ENCODE data around the gene PRKCI.
"Not testable (repeated sequence)": the region's sequence is repeated elsewhere in the genome, so short reads cannot be mapped to it uniquely, and the experiment has no call there.

PRKCI gene

DNA sequence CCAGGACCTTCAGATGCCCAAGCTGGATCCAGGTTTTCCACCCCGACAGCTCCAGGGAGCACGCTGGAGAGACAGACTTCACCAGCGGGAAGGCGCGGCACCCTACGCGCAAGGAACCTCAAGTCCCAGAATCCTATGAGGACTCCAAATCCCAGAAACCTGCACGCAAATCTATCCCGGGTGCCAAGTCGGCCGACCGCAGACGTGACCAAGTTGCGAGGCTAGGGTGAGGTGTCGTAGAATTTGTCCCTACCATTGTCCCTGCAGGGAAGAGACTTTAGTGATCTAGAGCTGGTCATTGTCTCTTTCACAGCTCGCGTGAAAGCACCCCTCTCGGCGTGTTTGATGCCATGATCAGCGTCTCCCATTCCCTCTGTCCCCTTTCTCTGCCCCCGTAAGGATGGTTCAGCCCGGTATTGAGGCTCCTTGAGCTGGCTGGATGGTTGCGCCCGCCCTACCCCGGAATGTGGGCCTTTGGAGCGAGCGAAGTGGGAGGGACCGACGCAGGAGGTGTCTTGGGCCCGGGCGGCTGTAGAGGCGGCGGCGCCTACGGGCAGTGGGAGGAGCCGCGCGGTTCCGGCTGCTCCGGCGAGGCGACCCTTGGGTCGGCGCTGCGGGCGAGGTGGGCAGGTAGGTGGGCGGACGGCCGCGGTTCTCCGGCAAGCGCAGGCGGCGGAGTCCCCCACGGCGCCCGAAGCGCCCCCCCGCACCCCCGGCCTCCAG is at the start of gene PRKCI:
Gene PRKCI (plus strand): TSS at position 501 of the 723 bp plus-strand sequence. CDS start 246 bp downstream, outside the sequence.
- DNase-seq = peak; percentile 99

DNA sequence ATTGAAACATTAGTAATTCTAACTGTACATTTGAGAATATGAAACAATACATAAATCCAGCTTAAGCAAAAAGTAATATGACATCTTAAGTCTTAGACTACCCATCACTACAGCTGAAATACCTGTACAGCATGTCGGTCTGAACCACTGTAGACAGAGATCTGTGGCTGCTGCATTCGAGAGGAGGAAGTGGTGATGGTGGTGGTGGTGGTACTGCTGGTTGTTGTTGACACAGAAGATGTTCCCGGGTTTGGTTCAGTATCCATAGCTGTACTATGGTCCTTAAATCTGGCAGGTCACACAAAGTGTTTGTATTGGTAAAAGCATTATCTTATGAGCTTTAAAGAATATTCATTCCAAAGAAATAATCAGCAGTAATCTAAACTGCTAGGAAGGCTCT is 43.6 kb upstream of the PRKCI start:
- DNase-seq = no peak

DNA sequence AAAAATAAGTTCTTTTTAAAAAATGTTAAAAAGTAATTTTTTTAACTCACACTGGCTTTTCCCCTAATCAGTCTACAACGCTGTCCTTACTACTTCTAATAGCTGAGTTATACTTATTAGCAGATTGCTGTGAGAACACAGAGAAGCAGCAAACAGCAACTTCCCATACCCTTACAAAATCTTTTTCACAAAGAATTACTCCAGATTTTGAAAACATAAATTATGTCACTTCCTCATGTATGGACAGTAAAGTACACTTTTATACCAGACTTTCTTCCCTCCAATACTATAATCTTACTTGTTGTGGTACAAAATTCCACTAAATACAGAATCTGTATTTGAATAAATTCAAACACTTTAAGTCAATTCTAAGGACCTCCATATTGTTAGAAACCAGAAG is 42.8 kb upstream of the PRKCI start:
- no peak for DNase-seq

DNA sequence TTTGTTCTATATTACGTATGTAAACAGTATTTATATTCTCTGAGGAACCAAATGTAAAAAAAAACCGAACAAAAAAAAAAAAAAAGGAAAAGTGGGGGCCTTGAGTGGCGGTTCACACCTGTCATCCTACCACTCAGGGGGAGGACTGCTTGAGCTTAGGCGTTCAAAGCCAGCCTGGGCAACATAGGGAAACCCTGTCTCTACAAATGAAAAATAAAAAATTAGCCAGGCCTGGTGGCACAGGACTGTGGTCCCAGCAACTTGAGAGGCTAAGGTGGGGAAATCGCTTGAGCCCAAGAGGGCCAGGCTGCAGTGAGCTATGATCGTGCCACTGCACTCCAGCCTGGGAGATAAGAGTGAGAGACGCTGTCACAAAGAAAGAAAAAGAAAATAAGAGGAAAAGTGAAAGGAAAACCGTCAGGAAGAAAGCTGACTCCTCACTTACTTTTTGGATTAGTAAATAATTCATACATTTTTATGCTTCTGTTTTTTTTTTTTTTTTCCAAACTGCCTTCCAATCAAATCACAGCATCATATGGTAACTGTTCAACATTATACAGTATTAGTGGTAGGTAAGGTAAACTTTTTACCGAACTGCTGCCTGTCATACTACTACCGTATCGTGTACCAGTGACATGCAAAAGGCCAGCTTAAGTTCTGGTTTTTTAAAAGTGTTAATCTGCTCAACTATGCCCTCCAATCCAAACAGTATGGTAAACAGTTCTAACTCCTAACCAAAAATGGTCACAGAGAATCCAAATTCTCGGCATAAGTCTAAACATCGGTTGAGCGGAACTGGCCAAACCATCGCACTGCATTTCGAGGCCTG is 41.9 kb upstream of the PRKCI start:
- DNase-seq = no peak

DNA sequence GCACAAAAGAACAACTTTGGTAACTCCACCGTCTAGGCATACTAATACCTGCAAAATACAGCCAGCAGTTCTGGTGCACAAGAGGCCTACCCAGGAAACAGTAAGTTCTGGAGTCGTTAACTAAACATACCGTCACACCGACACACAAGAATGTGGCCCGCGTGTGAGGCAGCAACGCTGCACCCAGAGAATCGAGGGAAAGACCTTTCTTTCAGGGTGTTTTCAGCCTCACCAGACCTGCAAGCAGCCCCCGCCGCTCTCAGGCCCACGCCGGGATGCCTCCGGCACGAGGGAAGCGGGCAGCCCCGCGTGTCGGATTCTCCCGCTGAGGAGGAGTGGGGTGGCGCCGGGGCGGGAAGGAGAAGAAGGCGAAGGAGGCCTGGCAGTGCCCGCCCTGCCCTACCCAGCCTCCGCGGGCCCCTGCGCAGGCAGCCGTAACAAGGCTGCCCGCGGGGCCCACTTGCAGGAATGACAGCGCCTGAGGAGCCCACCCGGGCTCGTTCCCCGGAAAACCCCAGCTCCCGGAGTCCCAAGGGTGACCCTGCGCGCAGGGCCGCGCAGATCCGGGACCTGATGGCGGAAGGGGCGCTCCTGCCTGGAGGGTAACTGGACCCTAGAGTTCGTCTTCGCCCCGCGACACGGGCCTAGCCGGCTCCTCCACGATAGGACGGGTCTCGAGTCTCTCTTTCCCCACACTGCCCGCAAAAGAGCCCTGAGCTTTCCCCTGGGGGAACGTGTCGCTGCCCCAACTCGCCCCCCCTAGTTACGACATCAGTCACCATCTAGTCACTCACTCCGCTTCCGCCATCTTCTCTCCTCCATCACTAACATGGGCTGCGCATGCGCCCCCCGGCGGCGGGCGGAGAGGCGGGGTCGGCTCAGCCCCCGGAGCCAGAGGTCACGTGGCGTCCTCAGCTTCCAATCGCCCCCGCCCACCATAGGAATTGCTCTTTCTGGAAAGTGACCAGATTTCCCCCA is 41.0 kb upstream of the PRKCI start, which contains the start of gene PHC3:
Gene PHC3 (minus strand): TSS at position 826 of the 978 bp plus-strand sequence. CDS start 18 bp downstream, at position 808.
- peak; percentile 92 for DNase-seq

DNA sequence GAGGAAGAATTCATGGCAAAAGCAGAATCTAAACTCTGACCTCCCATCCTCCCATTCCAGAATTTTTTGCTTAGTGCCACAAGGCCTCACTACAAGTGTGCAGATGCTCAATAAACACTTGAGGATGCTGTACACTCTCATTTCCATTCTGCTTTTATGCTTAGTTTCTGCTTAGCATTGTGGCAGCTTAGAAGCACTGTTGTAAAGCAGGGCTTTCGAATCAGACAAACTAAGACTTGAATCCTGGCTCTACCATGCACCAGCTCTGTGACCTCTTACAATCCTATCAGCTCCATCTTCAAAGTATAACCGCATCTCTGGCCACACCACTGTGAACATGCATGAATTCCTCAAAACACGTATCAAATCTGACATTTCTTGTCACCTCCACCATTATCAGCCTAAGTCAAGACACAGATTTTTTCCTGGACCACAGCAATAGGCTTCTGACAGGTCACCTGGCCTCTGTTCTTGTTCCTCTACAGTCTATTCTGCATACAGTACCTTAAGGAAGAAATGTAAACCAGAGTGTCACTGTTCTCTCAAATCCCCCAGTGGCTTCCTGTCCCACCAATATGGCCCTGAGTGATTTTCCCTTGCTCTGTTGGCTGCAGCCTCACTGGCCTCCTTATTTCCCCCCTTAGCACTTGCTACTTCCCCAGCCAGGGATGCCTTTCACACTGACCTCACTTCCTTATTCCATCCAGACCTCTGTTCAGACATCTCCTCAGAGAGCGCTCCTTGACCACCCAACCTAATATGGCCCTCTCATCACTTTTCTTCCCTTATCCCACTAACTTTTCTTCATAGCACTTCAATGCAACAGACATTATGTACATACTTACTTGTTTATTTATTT is 32.6 kb upstream of the PRKCI start:
- no peak for DNase-seq

DNA sequence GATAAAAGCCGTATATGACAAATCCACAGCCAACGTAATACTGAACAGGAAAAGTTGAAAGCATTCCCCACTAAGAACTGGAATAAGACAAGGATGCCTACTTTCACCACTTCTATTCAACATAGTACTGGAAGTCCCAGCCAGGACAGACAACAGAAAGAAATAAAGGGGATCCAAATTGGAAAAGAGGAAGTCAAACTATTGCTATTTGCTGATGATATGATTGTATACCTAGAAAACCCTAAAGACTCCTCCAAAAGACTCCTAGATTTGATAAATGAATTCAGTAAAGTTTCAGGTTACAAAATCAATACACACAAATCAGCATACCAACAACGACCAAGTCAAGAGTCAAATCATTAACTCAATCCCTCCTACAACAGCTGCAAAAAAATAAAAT is 26.5 kb upstream of the PRKCI start:
- not testable (repeated sequence) for DNase-seq

DNA sequence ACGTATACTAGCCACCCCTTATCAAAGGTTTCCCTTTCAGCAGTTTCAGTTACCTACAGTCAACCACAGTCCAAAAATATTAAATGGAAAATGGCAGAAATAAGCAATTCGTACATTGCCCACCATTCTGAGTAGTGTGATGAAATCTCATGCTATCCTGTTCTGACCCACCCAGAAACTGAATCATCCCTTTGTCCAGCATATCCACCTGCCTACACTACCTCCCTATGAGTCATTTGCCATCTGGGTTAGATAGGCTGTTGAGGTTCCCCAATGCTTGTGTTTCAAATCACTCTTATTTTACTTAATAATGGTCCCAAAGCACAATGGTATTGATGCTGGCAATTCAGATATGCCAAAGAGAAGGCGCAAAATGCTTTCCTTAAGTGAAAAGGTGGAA is 25.4 kb upstream of the PRKCI start:
- no peak for DNase-seq

DNA sequence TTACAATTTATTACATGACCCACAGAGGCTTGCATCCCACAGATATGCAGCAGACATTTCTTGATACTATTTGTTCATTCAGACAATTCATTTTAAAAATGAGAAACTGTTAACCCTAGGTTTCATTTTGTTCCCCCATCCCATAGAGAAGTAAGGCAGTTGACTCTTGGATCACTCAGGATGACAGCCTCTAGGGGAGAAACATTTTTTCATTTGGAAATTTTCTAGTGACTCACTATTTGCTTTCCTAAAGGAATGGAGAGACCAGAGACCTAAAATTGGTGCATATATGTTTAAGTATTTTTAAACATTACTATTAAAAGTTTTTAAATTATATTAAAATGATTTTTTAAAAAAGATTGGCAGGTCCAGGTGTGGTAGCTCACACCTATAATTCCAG is 21.2 kb upstream of the PRKCI start:
- no peak for DNase-seq

DNA sequence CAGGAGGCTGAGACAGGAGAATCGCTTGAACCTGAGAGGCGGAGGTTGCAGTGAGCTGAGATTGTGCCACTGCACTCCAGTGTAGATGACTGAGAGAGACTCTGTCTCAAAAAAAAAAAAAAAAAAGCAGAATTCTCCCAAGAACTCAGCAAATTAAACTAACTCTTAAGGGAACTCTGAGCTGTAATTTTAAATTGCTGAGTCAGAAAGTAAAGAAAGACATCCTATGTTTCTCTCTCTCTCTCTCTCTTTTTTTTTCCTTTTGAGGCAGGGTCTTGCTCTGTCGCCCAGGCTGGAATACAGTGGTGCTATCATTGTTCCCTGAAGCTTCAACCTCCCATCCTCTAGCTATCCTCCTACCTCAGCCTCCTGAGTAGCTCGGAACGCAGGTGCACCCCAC is 20.7 kb upstream of the PRKCI start:
- no peak for DNase-seq

DNA sequence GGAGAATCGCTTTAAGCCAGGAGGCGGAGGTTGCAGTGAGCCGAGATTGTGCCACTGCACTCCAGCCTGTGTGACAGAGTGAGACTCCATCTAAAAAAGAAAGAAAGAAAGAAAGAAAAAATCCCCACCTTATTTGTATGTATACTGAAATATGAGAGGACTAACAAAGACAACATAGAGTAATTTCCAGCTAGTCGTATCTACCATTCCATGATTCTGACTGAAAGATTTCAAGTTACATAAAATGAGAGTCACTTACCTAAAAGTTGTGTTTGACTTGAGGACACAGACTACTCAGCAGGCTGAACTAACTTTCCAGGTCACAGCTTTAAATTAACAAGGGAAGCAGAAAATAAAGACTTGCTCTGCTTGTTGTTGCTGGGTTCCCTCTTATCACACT is 18.8 kb upstream of the PRKCI start:
- DNase-seq = no peak

DNA sequence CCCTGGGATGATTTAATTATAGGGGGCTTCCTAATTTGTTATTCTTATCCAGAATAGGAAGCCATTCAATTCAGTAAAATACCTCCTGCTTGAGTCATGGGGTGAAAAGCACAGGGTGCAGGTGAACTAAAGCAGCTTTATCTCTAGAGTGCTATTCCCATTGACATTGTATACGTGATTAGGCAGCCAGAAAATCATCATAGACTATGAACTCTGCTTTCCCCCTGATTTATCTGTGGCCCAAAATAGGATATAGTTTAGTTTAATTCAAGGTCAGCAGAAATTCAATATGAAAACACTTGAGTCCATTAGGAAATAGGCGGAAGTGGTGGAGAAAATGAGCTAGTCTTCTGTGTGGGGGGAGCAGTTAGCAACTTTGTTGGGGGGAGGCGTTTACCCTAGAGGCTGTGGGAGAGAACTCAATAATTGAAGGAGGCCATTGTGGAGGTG is 18.2 kb upstream of the PRKCI start:
- DNase-seq = no peak

DNA sequence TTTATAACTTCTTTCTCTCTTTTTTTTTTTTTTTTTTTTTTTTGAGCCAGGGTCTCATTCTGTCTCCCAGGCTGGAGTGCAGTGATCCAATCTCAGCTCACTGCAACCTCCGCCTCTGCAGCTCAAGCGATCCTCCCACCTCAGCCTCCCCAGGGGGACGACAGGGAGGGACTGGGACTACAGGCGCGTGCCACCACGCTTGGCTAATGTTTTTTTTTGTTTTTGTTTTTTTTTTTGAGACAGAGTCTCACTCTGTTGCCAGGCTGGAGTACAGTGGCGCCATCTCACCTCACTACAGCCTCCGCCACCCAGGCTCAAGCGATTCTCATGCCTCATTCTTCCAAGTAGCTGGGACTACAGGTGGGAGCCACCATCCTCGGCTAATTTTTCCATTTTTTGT is 17.7 kb upstream of the PRKCI start:
- no peak for DNase-seq

DNA sequence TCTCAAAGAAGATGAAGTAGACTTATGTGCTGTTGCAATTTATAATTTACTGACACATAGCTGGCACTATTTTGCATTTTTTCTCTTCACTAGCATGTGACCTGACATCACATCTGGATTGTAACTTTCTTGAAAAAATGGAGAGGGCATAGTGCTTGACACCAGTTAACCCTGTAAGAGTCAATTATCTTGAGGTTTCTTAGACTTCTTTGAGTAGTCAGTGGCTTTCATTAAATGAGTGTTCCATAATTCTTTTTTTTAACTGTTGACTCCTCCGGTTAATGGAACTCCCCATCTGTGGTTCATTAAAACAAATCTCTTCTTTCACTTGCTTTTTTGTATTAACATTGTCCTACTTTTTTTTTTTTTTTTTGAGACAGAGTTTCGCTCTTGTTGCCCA is 16.9 kb upstream of the PRKCI start:
- DNase-seq = no peak

DNA sequence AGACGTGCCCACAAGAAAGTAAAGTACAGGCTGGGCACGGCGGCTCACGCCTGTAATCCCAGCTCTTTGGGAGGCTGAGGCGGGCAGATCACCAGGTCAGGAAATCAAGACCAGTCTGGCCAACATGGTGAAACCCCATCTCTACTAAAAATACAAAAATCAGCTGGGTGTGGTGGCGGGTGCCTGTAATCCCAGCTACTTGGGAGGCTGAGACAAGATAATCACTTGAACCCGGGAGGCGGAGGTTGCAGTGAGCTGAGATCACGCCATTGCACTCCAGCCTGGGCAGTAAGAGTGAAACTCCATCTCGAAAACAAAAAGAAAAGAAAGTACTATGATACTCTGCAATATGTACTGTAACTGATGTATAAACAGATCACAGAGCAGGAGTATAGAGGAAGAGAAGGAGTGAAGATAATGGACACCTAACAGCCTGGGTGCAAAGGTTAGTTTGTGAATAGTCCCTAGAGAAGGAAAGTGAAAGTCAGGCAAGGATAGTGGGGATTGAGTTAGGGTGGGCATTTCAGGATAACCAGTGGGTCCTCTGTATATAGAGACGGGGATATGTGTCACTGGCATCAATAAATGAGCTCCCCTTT is 16.0 kb upstream of the PRKCI start:
- not testable (repeated sequence) for DNase-seq

DNA sequence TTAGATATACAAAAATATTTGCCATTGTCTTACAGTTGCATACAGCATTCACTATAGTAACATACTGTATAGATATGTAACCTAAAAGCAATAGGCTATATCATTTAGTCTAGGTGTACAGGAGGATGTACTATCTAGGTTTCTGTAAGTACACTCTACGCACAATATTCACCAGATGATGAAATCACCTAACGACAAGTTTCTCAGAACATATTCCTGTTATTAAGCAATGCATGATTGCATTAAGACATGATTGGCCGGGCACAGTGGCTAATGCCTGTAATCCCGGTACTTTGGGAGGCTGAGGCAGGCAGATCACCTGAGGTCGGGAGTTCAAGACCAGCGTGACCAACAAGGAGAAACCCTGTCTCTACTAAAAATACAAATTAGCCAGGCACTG is 14.5 kb upstream of the PRKCI start:
- no peak for DNase-seq

DNA sequence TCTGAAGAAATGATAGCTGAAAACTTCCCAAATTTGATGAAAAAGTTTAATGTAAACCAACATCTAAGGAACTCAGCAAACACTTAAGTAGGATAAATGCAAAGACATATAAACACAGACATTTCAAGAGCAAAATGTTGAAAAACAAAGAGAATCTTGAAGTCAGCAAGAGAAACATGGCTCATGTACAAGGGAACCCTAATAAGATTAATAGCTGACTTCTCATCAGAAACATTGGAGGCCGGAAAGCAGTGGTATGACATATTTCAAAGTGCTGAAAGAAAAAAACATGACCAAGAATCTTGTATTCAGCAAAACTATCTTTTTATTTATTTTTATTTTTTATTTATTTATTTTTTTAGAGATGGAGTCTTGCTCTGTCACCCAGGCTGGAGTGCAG is 10.6 kb upstream of the PRKCI start:
- no peak for DNase-seq

DNA sequence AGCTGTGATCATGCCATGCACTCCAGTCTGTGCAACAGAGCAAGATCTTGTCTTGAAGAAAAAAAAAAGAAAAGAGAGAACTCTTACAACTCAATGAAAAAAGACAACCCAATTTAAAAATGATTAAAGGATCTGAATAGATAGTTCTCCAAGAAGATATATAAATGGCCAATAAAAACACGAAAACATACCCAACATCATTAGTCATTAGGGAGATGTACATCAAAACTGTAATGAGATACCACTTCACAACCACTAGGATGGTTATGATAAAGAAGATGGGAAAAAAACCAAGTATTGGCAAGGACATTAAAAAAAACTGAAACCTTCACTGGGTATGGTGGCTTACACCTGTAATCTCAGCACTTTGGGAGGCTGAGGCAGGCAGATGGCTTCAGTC is 2.4 kb upstream of the PRKCI start:
- no peak for DNase-seq

DNA sequence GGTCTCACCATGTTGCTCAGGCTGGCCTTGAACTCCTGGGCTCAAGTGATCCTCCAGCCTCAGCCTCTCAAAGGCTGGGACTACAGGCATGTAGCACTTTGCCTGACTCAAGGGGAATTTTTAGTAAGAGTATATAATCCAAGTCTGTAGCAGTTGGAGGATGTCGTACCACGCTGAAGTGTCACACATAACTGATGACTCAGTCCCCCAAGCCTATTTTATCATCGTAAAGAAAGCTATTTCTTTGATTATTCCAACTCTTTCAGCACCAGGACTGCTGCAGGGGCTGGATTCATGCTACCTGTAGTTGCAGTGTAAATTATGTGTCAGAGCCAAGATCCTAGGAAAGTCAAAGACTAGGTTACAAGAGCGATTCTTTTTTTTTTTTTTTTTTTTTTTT is 1.4 kb upstream of the PRKCI start:
- DNase-seq = peak; percentile 58

DNA sequence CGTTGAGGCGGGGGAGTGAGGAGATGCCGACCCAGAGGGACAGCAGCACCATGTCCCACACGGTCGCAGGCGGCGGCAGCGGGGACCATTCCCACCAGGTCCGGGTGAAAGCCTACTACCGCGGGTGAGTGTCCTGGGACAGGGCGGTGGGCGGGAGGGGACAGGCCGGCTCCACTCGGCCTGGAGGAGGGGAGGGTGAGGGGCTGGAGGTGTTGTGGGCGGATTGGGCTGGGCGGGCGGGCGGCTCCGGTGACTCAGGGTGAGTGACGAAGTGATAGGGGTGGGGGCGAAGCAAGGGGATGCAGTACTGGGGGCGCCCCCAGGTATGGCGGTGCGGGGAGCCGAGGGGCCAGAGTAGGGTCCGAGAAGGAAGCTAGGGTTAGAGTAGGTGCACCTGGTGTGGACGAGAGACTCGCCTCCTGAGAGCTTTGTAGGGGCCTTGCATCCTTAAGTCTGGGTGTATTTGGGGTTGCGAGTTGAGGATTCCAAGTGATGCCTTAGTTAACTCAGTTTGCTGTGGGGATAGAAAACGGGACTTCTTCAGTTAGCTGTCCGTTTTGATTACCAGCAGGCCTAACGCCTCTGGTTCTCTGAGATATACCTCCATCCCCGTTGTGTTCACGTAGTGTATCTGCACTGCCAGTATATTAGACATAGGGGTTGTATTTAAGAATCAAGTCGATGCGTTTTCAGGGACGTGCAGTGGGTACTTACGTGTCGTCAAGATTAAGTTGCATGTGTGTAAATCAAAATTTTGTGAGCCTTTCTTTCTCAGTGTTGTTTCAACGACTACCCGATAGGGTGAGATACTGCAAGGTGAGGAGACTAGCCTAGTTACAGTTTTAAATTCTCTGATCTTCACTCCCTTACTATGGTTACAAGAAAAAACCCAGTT is 670 bp downstream of the PRKCI start:
- peak; percentile 26 for DNase-seq

Measured in fibroblast of skin of right biceps (primary cell).